GM18907 (cell line): Measurements from ENCODE around the gene DNAH14.
"Not testable (repeated sequence)": the region's sequence is repeated elsewhere in the genome, so short reads cannot be mapped to it uniquely, and the experiment has no call there.

Experiments
- ATAC-seq: cut with Tn5 transposase; IDR thresholded peaks from one replicate; pipeline ENCODE4 v1.9.1; 2021; ENCODE audit warnings: mild to moderate bottlenecking, moderate library complexity; ENCODE audit not compliant: unreplicated experiment

Gene DNAH14

DNA sequence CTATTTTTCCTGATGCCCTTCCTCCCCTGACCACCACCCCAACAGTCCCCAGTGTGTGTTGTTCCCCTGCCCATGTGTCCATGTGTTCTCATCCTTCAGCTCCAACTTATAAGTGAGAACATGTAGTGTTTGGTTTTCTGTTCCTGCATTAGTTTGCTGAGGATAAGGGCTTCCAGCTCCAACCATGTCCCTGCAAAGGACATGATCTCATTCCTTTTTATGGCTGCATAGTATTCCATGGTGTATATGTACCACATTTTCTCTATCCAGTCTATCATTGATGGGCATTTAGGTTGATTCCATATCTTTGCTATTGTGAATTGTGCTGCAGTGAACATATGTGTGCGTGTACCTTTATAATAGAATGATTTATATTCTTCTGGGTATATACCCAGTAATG lies 303.5 kb downstream of the DNAH14 start:
- not testable (repeated sequence) for ATAC-seq

DNA sequence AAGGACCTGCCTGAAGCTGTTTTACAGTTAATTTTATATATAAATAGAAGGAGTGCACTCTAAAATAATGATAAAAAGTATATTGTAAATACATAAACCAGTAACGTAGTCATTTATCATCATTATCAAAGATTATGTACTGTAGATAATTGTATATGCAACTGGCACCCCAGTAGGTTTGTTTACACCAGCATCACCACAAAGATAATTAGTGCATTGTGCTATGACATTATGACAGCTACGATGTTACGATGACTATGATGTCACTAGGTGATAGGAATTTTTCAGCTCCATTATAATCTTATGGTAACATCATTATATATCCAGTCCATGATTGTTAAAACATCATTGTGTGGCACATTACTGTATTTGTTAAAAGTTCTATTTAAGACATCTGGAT lies 313.1 kb downstream of the DNAH14 start:
- no peak for ATAC-seq

DNA sequence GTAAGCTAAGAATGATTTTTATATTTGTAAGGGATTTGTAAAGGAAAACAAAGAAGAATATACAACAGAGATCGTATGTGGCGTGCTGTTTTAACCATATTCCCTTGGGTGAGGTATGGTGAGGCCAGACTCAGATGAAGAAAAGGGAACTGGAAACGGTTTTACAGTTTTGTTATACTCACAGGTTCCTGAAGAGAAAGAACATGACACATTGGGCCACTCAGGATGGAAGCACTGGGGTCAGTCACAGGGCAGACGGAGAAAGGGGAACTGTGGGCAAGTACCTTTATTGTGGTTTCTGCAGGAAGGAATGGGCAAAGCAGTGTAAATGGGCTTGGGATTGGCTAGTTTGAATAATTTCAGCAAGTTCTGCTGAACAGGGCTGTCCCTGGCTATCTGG lies 321.0 kb downstream of the DNAH14 start:
- peak; percentile 96 for ATAC-seq

DNA sequence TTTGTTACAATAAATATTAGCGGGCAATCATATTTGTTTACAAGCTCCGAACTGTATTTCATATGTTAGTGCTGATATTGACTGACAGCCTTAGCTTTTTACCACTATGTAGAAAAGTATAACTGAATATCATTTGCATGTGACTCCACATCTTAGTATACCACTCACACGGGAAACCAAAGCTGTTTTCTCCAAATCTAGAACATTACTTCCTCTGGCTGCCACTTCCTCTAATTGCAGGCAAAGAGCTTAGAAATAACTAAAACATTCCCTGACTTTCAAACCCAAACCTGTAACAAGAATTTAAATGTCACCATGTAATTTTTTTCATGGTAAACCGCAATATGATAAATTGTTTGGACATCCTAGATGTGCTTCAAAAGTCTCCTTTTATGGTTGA lies 323.7 kb downstream of the DNAH14 start:
- no peak for ATAC-seq

DNA sequence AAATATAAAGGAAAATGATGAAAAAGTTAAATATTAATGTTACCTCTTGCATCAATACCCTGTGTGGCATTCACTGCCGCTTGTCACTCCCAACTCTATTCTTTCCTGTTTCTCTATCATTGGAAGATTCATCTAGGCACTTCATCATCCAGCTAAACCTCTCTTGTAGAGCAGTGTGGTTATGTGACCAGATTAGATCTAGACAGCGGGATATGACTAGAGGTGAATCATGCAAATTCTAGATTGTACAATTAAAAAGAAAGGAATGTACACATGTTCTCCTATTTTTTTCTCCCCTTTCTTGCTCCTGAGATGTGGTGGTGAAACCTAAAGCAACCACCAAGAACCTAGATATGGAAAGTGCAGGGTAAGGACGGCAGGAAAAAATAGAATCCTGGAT lies 324.3 kb downstream of the DNAH14 start:
- ATAC-seq = no peak

DNA sequence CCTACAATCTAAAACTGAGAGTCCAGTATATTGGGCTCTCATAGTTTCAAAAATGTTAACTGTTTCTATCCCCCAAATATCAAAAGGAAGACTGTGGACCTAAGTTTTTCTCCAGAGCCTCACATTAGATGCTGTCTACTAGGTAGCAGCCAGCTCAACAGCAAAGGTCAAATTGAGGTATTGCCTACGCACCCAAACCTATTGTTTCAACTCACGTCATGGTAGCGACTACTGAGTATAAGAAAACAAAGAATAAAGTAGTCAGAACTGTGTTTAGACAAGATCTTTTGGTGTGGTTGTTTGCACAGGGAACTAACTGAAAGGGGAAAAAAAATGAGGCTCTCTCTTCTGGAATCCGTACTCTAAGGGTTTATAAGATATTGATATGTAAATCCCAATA lies 325.2 kb downstream of the DNAH14 start:
- no peak for ATAC-seq

DNA sequence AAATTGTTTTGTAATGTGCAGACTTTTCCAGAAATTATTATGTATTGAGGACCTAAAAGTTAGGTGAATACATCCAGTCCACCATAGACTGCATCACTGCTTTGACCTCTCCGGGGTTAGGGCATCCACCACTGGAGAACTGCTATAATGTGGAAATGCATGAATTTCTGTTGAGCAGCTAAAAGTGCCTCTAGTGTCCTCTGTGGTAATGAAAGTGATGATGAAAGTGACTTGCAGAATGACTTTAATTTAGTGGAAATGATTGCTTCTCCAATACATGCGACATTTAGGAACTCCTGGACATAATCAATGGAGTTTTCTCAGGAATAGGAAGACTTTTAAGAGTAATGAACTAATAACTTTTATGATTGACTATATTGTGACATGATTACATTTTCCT lies 327.6 kb downstream of the DNAH14 start:
- no peak for ATAC-seq

DNA sequence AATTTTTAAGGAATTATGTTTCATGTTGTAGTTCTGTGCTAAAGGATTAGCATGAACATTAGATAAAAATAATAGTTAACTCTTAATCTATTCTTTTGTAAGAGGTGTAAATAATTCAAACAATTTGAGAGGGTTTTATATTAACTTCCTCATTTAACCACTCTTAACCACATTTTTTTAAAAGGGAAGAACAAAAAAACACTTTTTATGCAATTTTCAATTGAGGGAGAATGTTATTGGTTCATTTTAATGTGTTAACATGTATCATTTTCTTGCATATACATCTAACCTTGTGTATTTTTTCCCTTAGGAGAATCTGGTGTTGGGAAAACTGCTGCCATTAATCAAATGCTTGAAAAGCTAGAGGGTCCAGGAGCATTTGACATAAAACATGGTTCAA lies 329.3 kb downstream of the DNAH14 start:
- ATAC-seq = no peak

DNA sequence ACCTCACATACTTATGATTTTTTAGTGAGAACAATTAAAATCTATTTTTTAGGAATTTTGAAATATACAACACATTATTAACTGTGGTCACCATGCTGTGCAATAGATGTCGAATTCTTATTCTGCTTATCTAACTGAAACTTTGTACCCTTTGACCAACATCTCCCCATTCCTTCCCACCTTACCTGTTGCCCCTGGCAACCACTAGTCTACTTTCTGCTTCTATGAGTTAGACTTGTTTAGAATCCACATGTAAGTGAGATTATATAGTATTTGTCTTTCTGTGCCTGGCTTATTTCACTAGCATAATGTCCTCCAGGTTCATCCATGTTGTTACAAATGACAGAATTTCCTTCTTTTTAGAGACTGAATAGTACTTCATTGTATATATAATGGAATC lies 330.1 kb downstream of the DNAH14 start:
- ATAC-seq = no peak

DNA sequence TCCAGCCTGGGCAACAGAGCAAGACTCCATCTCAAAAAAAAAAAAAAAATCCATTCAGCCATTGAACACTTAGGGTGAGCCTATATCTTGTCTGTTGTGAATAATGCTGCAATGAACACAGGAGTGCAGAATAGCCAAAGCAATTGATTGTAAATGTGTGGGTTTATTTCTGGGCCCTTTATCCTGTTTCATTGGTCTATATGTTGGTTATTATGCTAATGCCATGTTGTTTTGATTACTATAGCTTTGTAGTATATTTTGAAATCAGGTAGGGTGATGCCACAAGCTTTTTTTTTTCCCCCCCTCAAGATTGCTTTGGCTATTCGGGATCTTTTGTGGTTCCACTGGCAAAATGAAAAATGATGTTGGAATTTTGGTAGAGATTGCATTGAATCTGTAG lies 330.8 kb downstream of the DNAH14 start:
- ATAC-seq = no peak

DNA sequence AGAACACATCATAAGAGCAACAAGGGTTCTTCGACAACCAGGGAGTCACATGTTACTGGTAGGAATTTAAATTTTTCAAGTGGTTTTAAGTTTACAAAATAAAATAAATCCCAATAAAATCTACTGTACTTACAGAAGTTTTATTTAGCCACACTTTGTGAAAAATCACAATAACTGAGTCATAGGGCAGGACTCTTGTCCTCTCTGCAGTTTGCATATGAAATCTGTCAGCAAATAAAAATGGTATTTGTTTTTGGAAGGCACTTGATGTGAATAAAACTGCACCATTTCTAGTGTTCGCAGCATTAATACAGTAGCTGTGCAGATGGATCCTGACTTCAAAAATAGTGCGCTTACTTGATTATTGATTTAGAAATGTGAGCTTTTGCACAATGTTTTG lies 348.0 kb downstream of the DNAH14 start:
- no peak for ATAC-seq

DNA sequence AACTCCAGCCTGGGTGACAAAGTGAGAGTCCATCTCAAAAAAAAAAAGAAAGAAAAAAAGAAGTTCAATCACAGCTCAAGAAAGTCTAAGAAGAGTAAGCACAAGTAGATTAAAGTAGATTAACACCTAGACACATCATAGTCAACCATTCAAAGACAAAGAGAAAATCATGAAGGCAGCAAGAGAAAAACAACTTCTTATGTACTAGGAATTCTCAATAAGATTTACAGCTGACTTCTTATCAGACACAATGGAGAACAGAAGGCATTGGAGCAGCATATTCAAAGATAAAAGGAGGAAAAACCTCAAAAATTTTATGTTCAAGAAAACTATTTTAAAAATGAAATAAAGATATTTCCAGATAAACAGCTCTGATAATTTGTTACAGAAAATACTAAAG lies 351.1 kb downstream of the DNAH14 start:
- no peak for ATAC-seq

DNA sequence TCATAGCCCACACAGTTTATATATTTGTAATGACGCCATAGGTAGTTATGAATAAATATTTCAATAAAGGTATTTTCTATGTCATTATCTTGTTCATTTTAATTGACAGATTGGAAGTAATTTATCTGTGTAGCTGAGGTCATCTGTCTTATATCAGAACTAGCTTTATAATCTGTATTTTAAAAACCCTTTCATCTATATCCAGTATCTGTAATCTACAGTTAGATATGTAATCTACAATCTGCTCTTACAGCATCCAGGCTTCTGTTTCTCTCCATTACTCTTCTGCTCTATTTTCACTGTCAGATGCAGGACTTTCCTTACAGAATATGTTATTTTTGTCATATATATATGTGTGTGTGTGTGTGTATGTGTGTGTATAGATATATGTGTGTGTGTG lies 360.8 kb downstream of the DNAH14 start:
- no peak for ATAC-seq

DNA sequence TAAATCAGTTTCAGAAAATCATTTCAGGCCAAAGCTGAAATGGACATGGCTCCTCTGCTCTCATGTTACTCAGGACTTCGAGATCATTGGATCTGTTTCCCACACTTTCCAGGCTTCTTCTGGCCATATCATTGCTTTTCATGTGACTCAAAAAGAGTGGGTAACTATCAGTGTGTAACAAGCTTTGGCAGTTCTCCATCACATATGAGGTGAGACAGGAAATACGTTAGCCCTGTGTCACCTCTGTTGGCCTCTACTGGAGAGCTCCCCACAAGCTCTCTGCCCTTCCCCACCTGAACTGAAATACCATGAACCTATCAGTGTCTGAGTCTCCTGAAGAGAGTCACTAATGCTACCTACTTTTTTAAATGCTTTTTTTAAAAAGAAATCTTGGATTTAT lies 370.1 kb downstream of the DNAH14 start:
- no peak for ATAC-seq

DNA sequence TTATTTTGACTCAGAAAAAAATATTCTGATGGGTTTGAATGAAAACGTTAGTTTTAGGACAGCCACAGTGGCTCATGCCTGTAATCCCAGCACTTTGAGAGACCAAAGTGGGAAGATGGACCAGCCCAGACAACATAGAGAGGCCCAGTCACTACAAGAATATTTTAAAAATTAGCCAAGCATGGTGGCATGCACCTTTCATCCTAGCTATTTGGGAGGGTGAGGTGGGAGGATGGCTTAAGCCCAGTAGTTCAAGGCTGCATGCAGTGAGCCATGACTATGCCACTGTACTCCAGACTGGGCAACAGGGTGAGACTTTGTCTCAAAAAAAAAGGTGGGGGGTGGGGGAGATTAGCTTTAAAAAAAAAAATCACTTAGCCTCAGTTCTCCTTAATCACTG lies 370.9 kb downstream of the DNAH14 start:
- no peak for ATAC-seq

DNA sequence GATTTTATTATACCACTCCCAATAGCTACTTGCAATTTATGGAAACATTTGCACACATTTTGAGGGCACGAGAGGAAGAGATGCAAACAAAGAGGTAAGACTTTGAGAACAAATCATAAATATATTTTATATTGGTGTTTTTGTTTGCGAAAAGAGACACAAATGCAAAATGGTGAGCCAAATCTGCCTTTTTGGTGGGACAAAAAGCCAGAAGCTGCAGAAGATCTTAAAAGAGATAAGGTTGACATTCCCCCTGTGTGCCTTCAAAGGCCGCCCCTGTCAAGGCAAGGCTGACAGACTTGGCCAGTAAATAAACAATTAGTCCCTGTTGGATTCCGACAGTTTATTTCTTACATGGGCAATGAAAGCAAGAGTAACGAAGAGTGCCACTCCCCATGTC lies 375.5 kb downstream of the DNAH14 start:
- no peak for ATAC-seq

DNA sequence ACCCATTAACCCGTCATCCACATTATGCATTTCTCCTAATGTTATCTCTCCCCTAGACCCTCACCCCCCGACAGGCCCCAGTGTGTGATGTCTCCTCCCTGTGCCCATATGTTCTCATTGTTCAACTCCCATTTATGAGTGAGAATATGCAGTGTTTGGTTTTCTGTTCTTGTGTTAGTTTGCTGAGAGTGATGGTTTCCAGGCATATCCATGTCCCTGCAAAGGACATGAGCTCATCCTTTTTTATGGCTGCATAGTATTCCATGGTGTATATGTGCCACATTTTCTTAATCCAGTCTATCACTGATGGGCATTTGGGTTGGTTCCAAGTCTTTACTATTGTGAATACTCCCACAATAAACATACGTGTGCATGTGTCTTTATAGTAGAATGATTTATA lies 381.1 kb downstream of the DNAH14 start:
- not testable (repeated sequence) for ATAC-seq

DNA sequence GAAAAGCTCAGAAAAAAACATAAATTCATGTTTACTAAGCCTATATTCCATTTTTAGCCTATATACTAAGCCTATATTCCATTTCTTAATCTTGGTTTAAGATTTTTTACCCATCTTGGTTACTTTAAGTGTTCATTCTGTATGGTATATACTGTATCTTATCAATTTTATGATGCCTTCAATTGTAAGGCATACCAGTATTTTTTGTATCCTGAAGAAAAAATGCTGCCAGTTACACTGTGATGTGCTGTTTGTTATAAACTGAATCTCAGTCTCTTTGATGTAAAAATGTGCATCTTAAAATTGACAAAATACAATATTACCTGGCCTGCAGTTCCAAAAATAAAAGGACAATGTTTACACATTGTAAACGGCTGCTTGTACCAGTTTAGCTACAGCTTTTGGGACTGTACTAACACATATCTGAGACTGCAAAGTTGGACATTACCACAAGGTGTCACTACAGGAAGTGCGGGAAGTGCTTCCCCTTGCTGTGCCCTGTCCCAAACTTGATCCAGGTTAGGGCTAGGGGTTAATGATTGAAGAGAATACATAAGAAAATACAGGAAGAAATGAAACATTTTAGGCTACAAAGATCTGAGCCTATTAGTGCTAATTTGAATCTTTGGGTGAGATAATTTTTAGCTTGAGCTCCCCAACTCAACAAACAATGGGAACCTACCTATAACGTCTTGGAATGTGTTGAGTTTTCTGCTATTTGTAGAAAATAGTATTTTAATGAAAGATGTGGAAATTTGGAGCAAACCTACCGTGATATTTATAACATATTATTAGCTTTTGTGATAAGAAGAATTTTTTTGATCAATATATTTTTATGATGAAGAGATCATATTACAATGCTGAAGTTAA lies 389.5 kb downstream of the DNAH14 start:
- ATAC-seq = peak; percentile 96

DNA sequence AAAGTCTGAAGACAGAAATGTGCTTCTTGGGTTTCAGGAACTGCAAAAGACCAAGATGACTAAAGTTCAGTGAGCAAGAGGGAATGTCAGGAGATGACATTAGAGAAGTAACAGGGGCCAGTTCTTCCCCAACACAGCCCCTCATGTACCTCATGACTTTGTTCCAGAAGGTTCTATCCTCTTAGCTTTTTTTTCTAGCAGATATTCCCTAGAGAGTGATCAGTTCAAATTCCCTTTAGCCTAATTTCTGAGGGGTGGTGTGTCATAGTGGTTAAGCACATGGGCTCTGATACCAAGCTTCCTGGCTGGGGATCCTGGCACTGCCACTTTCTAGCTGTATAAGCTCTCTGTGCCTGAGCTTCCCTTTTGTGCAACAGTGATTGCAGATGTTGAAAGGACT lies 390.4 kb downstream of the DNAH14 start:
- ATAC-seq = no peak

DNA sequence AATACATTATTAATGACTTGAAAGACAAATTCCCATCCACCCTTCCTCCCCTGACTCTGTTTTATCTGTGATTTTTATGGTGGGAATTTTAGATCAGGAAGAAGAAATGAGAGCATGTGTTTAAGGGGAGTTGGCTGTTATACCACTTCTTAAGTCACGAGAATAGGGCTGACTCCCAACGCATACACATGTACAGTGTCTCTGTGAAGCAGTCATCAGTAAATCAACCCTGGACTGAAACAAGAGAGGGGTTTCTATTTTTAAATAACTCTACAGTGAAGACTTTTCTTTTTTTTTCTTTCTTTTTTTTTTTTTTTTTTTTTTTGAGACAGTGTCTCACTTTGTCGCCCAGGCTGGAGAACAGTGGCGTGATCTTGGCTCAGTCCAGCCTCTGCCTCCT lies 392.3 kb downstream of the DNAH14 start:
- ATAC-seq = no peak

DNA sequence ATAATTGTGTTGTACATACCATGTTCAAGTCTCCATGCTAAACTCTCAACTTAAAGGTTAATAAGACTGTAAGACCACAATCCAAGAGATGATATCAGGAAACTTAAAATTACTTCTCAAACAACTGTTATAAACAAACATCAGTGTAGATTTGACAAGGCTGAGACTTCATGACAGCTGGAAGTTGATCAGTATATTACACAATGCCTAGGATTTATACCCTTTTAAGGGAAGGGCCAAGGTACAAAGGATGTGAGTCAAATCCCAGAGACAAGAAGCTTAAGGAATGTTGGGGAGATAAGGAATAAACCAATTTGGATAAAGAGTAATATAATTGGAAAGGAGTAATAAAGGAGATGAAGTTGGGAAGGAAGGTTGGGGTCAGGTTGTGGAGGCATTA lies 399.6 kb downstream of the DNAH14 start:
- ATAC-seq = no peak

DNA sequence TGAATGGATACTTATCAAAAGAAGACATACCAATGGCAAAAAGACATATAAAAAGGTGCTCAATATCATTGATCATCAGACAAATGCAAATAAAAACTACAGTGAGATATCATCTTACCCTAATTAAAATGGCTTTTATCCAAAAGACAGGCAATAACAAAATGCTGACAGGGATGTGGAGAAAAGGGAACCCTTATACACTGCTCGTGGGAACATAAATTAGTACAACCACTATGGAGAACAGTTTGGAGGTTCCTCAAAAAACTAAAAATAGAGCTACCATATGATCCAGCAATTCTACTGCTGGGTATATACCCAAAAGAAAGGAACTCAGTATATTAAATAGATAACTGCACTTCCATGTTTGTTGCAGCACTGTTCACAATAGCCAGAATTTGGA lies 400.5 kb downstream of the DNAH14 start:
- not testable (repeated sequence) for ATAC-seq

DNA sequence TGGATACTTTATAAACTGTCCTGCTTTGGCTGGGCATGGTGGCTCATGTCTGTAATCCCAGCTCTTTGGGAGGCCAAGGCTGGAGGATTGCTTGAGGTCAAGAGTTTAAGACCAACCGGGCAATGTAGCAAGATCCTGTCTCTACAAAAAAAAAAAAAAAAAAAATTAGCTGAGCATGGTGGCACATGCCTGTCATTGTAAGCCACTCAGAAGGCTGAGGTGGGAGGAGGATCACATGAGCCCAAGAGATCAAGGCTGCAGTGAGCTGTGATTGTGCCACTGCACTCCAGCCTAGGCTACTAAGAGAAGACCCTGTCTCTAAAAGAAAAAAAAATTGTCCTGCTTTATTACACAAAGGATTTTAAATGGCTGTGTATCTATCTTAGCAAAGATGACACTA lies 403.2 kb downstream of the DNAH14 start:
- no peak for ATAC-seq
